ENCODE measurements around the gene NIBAN1. TPM values are rescaled to one million over a fixed set of nuclear protein-coding genes. Genes with fewer than 3 reads are reported as not detected.

Gene NIBAN1
- total RNA-seq, 1 experiment from 2014 or later, result 8.1 TPM

- H3K36me3 Mint-ChIP-seq, result no peaks in the 10 kb centered on the region
- ATAC-seq (no peak), DNase-seq (ENCODE audit: low spot score) (no peak)
- TF ChIP-seq ERG (CRISPR knock-in tag; IDR thresholded peaks at IDR 0.05) (no peak), ZNF138 (CRISPR knock-in tag; conservative IDR thresholded peaks at IDR 0.05) (no peak), FOXP1 (CRISPR knock-in tag; IDR thresholded peaks at IDR 0.05; ENCODE audit: borderline replicate concordance) (no peak), OVOL2 (CRISPR knock-in tag; IDR thresholded peaks at IDR 0.05; ENCODE audit: borderline replicate concordance) (no peak), NR3C1 (CRISPR knock-in tag; conservative IDR thresholded peaks at IDR 0.05; ENCODE audit: low read depth) (no peak), E2F1 (CRISPR knock-in tag; IDR thresholded peaks at IDR 0.05) (no peak), AR (CRISPR knock-in tag; IDR thresholded peaks at IDR 0.05) (no peak), ZBTB21 (CRISPR knock-in tag; IDR thresholded peaks at IDR 0.05; ENCODE audit: borderline replicate concordance) (no peak), JUN (CRISPR knock-in tag; IDR thresholded peaks at IDR 0.05) (no peak), PRRX2 (CRISPR knock-in tag; IDR thresholded peaks at IDR 0.05) (no peak), ELF4 (CRISPR knock-in tag; IDR thresholded peaks at IDR 0.05; ENCODE audit: low read depth) (no peak), ATF1 (CRISPR knock-in tag; IDR thresholded peaks at IDR 0.05) (no peak), ZNF416 (CRISPR knock-in tag; IDR thresholded peaks at IDR 0.05) (no peak), RELA (CRISPR knock-in tag; IDR thresholded peaks at IDR 0.05; ENCODE audit: borderline replicate concordance) (no peak)
- no peak overlapping the region for H3K27ac Mint-ChIP-seq
- H3K9me3 Mint-ChIP-seq, result no peaks in the 10 kb centered on the region
- ChIA-PET CTCF (interaction anchor here (1.0 kb wide), 2 partner anchors 37 to 149 kb away, joined by 6 to 7 read pairs; no protein-coding TSS in a partner anchor), POLR2A (no interaction called here)
- 0 out of 2 replicates have a peak, but pooled peaks cover 3% of the 10 kb centered on the region for H3K4me1 Mint-ChIP-seq
- H3K27me3 Mint-ChIP-seq (ENCODE audit: low read depth), result no peaks in the 10 kb centered on the region
- no peak overlapping the region for H3K4me3 Mint-ChIP-seq
Measured at GRCh38 chr1:184954232-184954995, 19.9 kb downstream of the NIBAN1 start.

GRCh38 chr1:184953600-184954219 is 20.6 kb downstream of the NIBAN1 start:
- H3K36me3 Mint-ChIP-seq, result no peaks in the 10 kb centered on the region
- ChIA-PET POLR2A (no interaction called here), CTCF (no interaction called here)
- no peaks in the 10 kb centered on the region for H3K27me3 Mint-ChIP-seq (ENCODE audit: low read depth)
- ATAC-seq (no peak), DNase-seq (ENCODE audit: low spot score) (no peak)
- no peak overlapping the region for H3K27ac Mint-ChIP-seq
- 0 out of 2 replicates have a peak, but pooled peaks cover 3% of the 10 kb centered on the region for H3K4me1 Mint-ChIP-seq
- no peak overlapping the region for H3K4me3 Mint-ChIP-seq
- no peaks in the 10 kb centered on the region for H3K9me3 Mint-ChIP-seq
- TF ChIP-seq CDX4 (CRISPR knock-in tag; IDR thresholded peaks at IDR 0.05; ENCODE audit: borderline replicate concordance), result no peak
- TF ChIP-seq FOXP4 (CRISPR knock-in tag; IDR thresholded peaks at IDR 0.05), result no peak
- no peak for TF ChIP-seq ZNF671 (CRISPR knock-in tag; IDR thresholded peaks at IDR 0.05)
- TF ChIP-seq ATF1 (CRISPR knock-in tag; IDR thresholded peaks at IDR 0.05), result no peak
- no peak for TF ChIP-seq IRF2 (CRISPR knock-in tag; IDR thresholded peaks at IDR 0.05; ENCODE audit: borderline replicate concordance, low read depth)
- TF ChIP-seq PREB (CRISPR knock-in tag; IDR thresholded peaks at IDR 0.05; ENCODE audit: borderline replicate concordance), result no peak
- no peak for TF ChIP-seq ZNF396 (CRISPR knock-in tag; IDR thresholded peaks at IDR 0.05; ENCODE audit: borderline replicate concordance)
- TF ChIP-seq ESRRA (CRISPR knock-in tag; IDR thresholded peaks at IDR 0.05; ENCODE audit: borderline replicate concordance), result no peak
- TF ChIP-seq ZNF263 (CRISPR knock-in tag; IDR thresholded peaks at IDR 0.05; ENCODE audit: low read depth), result no peak
- no peak for TF ChIP-seq ZNF512 (CRISPR knock-in tag; IDR thresholded peaks at IDR 0.05; ENCODE audit: borderline replicate concordance)
- no peak for TF ChIP-seq ZNF138 (CRISPR knock-in tag; conservative IDR thresholded peaks at IDR 0.05)
